ENCODE results near the gene NCAN.
A peak's percentile ranks its signal among the peaks of the same experiment; 100 is the strongest.

Gene NCAN

DNA sequence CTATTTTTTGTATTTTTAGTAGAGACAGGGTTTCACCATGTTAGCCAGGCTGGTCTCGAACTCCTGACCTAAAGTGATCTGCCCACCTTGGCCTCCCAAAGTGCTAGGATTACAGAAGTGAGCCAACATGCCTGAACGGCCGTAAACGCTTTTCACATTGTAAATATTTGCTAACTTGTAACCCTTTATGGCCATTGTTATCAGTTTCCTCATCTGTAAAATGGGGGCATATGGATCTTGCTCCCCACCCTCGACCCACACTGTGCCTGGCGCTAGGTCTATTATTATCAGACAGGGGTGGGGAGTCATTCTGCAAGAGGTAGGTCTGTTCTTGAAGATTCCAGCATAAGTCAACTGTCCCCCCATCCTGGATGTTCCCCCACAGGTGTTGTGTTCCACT is 11.9 kb downstream of the NCAN start:
- H3K4me3 Mint-ChIP-seq = no peak overlapping the region
- DNase-seq (no peak), ATAC-seq (replicated peaks) (no peak)
- H3K36me3 Mint-ChIP-seq = no peaks in the 10 kb centered on the region
- no peaks in the 10 kb centered on the region for H3K9me3 Mint-ChIP-seq
- peaks cover 4 to 14% of the 10 kb centered on the region in 2 donors for H3K4me1 Mint-ChIP-seq
- H3K27ac Mint-ChIP-seq = no peak overlapping the region
- H3K27me3 Mint-ChIP-seq = peaks cover 33 to 37% of the 10 kb centered on the region in 2 donors

DNA sequence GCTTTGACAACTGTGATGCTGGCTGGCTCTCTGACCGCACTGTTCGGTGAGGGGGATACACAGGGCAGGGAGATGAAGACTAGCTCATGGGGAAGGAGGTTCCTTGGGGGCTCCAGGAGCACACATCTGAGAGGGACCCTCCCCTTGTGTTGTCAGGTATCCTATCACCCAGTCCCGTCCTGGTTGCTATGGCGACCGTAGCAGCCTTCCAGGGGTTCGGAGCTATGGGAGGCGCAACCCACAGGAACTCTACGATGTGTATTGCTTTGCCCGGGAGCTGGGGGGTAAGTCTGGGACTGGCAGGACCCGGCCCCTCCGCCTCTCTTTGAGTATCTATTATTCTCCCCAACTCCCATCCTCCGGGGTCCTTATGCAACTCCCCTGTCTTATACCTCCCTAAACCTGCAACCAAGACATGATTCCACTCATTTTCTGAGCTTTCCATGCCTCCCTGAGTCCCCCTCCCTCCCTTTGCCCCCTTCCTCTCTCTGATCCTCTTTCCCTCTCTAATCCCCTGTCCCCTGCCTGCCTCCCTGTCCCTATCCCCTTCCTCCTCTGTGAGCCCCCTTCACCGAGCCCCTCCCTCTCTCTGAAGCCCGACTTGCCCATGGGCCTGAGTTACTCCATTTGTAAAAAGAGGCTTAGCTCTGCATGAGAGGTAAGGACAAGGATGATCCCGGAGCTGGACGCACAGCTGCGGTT is 12.5 kb downstream of the NCAN start:
- Mint-ChIP-seq H3K9me3 (no peaks in the 10 kb centered on the region), H3K27me3 (peaks cover 35 to 44% of the 10 kb centered on the region in 2 donors), H3K4me1 (peaks cover 4 to 14% of the 10 kb centered on the region in 2 donors), H3K27ac (no peak overlapping the region), H3K4me3 (peak overlapping the region; percentile 36 to 83), H3K36me3 (no peaks in the 10 kb centered on the region)
- ATAC-seq (replicated peaks) (peak in 1 of 2 donors; percentile 6), DNase-seq (no peak)

DNA sequence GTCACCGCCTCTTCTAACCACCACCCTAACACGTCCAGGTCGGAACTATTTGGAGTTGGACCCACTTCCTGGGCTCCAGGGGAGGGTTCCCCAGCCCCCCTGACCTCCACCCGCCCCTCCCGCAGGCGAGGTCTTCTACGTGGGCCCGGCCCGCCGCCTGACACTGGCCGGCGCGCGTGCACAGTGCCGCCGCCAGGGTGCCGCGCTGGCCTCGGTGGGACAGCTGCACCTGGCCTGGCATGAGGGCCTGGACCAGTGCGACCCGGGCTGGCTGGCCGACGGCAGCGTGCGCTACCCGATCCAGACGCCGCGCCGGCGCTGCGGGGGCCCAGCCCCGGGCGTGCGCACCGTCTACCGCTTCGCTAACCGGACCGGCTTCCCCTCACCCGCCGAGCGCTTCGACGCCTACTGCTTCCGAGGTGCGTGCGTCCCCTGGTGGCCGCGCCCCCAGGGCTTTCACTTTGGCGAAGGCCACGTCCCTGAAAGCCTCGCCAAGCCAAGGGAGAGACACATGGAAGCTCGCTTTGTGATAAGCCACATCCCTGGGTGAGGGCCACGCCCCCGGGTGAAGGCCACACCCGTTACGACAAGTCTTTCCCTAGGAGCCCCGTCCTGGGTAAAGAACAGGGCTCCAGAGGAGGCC is 13.2 kb downstream of the NCAN start:
- H3K4me3 Mint-ChIP-seq = peak overlapping the region; percentile 82 to 83
- peaks cover 4 to 14% of the 10 kb centered on the region in 2 donors for H3K4me1 Mint-ChIP-seq
- H3K27me3 Mint-ChIP-seq = peaks cover 35 to 46% of the 10 kb centered on the region in 2 donors
- ATAC-seq (replicated peaks) (peak; percentile 86 to 92), DNase-seq (peak; percentile 64)
- H3K9me3 Mint-ChIP-seq = no peaks in the 10 kb centered on the region
- H3K36me3 Mint-ChIP-seq = no peaks in the 10 kb centered on the region
- no peak overlapping the region for H3K27ac Mint-ChIP-seq

DNA sequence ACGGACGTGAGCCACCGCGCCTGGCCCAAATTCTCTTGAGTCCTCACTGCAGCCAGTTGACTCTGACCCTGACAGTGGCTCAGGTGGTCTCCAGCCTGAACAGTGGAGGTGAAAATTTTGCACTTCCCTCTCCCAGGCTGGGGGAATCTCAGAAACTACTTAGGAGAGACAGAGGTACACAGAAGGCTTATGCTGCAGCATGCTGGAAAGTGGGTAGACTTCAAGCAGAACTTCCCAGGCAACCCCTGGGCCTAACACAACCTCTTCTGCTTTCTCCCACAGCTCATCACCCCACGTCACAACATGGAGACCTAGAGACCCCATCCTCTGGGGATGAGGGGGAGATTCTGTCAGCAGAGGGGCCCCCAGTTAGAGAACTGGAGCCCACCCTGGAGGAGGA is 14.4 kb downstream of the NCAN start:
- Mint-ChIP-seq H3K36me3 (no peaks in the 10 kb centered on the region), H3K4me1 (peaks cover 4 to 14% of the 10 kb centered on the region in 2 donors), H3K27me3 (peaks cover 35 to 46% of the 10 kb centered on the region in 2 donors), H3K9me3 (no peaks in the 10 kb centered on the region), H3K27ac (no peak overlapping the region), H3K4me3 (no peak overlapping the region)
- no peak for ATAC-seq (replicated peaks)
- DNase-seq = no peak

DNA sequence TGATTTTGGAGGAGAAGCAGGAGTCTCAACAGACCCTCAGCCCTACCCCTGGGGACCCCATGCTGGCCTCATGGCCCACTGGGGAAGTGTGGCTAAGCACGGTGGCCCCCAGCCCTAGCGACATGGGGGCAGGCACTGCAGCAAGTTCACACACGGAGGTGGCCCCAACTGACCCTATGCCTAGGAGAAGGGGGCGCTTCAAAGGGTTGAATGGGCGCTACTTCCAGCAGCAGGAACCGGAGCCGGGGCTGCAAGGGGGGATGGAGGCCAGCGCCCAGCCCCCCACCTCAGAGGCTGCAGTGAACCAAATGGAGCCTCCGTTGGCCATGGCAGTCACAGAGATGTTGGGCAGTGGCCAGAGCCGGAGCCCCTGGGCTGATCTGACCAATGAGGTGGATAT is 14.9 kb downstream of the NCAN start:
- Mint-ChIP-seq H3K4me3 (no peak overlapping the region), H3K27me3 (peaks cover 36 to 46% of the 10 kb centered on the region in 2 donors), H3K9me3 (no peaks in the 10 kb centered on the region), H3K36me3 (no peaks in the 10 kb centered on the region), H3K4me1 (peaks cover 4 to 14% of the 10 kb centered on the region in 2 donors), H3K27ac (no peak overlapping the region)
- ATAC-seq (replicated peaks) (no peak), DNase-seq (no peak)

DNA sequence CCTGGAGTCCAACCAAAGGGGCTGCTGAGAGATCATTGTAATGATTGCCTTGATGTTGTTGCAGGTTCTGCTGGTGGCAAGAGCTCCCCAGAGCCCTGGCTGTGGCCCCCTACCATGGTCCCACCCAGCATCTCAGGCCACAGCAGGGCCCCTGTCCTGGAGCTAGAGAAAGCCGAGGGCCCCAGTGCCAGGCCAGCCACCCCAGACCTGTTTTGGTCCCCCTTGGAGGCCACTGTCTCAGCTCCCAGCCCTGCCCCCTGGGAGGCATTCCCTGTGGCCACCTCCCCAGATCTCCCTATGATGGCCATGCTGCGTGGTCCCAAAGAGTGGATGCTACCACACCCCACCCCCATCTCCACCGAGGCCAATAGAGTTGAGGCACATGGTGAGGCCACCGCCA is 15.5 kb downstream of the NCAN start:
- H3K36me3 Mint-ChIP-seq = no peaks in the 10 kb centered on the region
- DNase-seq (no peak), ATAC-seq (replicated peaks) (no peak)
- H3K27me3 Mint-ChIP-seq = peaks cover 40 to 46% of the 10 kb centered on the region in 2 donors
- no peaks in the 10 kb centered on the region for H3K9me3 Mint-ChIP-seq
- H3K27ac Mint-ChIP-seq = no peak overlapping the region
- no peak overlapping the region for H3K4me3 Mint-ChIP-seq
- H3K4me1 Mint-ChIP-seq = peaks cover 4 to 14% of the 10 kb centered on the region in 2 donors

DNA sequence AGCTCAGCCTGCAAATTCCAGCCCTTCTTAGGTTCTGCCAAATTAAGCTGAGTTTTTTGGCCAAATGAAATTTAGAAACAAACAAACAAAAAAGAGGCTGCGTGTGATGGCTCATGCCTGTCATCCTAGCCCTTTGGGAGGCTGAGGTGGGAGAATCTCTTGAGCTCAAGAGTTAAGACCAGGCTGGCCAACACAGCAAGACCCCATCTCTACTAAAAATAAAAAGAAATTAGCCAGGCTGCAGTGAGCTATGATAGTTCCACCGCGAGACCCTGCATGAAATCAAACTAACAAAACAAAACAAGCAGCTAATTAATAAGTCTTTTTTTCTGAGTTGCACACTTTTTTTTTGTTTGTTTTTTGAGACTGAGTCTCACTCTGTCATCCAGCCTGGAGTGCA is 17.9 kb downstream of the NCAN start:
- ATAC-seq (replicated peaks) (no peak), DNase-seq (no peak)
- no peak overlapping the region for H3K4me3 Mint-ChIP-seq
- H3K27me3 Mint-ChIP-seq = peaks cover 35 to 40% of the 10 kb centered on the region in 2 donors
- no peak overlapping the region for H3K27ac Mint-ChIP-seq
- peaks cover 4 to 9% of the 10 kb centered on the region in 2 donors for H3K4me1 Mint-ChIP-seq
- H3K9me3 Mint-ChIP-seq = peaks cover 4 to 6% of the 10 kb centered on the region in 2 donors
- H3K36me3 Mint-ChIP-seq = no peaks in the 10 kb centered on the region

DNA sequence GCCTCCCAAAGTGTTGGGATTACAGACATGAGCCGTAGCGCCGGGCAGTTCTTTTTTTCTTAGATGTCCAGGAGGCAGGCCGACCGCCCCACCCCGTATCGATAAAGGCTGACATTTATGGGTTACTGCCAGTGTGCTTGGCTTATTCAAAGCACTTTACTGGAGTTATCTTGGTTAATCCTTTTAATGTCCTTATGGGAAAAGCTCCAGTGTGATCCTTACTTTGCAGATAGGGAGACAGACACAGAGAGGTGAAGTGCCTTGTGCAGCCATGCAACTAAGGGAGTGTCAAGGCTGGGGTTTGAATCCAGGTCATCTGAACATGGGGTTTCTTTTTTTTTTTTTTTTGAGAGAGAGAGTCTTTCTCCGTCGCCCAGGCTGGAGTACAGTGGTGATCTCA is 19.2 kb downstream of the NCAN start:
- ATAC-seq (replicated peaks) (no peak), DNase-seq (no peak)
- H3K36me3 Mint-ChIP-seq = no peaks in the 10 kb centered on the region
- no peak overlapping the region for H3K27ac Mint-ChIP-seq
- no peak overlapping the region for H3K4me3 Mint-ChIP-seq
- H3K9me3 Mint-ChIP-seq = peaks cover 6 to 7% of the 10 kb centered on the region in 2 donors
- peaks cover 24 to 31% of the 10 kb centered on the region in 2 donors for H3K27me3 Mint-ChIP-seq
- no peaks in the 10 kb centered on the region for H3K4me1 Mint-ChIP-seq

DNA sequence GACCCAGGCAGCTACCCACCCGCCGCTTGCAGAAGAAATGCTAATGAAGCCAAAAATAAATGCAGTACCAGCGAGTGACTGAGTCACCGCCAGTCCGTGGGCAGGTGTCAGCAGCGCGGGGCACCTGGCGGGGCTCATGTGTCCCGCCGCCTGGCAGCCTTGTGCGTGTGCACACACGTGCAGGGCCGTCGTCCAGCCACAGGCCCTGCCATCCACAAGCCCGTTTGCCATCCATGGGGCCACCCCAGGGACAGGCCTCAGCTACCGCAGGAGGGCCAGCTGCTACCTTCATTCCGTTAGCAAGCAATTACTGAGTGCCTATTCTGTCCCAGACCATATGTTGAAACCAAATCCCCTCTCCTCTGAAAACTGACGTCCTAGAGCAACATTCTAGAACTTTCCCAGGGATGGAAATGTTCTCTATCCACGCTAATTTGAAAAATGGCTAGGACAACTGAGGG is 20.5 kb downstream of the NCAN start:
- H3K4me3 Mint-ChIP-seq = no peak overlapping the region
- peaks cover 15 to 21% of the 10 kb centered on the region in 2 donors for H3K27me3 Mint-ChIP-seq
- peaks cover 0 to 3% of the 10 kb centered on the region in 2 donors for H3K36me3 Mint-ChIP-seq
- H3K9me3 Mint-ChIP-seq = peaks cover 6 to 7% of the 10 kb centered on the region in 2 donors
- no peaks in the 10 kb centered on the region for H3K4me1 Mint-ChIP-seq
- no peak for DNase-seq
- no peak for ATAC-seq (replicated peaks)
- no peak overlapping the region for H3K27ac Mint-ChIP-seq

DNA sequence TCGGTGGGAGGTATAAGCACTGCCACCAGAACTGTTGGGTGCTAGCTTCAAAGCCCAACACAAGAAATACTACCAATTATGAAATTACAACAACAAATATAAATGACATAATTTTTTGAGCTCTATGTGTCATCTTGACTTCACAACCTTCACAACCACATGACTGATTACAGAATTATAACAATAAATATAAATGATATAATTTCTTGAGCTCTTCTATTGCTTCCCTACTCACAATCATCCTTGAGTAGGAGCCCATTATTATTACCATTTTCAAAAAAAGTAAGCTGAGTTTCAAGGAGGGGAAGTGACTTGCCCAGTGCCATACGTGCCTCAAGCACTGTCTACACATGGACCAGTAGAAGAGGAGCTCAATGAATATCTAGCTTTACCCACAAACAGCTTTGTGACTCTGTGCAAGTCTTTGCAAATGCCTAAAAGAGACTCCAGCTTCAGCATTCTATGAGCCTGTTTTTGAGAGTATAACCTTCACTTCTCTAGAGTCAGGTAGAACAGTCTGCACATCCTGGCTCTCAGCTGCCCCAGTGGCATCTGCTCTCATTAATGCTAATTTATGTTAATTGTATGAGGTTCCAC is 22.6 kb downstream of the NCAN start:
- Mint-ChIP-seq H3K27ac (no peak overlapping the region), H3K9me3 (peaks cover 6 to 7% of the 10 kb centered on the region in 2 donors), H3K27me3 (peaks cover 16% of the 10 kb centered on the region in 2 donors), H3K4me1 (no peaks in the 10 kb centered on the region), H3K36me3 (peaks cover 0 to 3% of the 10 kb centered on the region in 2 donors), H3K4me3 (no peak overlapping the region)
- ATAC-seq (replicated peaks) (no peak), DNase-seq (no peak)

DNA sequence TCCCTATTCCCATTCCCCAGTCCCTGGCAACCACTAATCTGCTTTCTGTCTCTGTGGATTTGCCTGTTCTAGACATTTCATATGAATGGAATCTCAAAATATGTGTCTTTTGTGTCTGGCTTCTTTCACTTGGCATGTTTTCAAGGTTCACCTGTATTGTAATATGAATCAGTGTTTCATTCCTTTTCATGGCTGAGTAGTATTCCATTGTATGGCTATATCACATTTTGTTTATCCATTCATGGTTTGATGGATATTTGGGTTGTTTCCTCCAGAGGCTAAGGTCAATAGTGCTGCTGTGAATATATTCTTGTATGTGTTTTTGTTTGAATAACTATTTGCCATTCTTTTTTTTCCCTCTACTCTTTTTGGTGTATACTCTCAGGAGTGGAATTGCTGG is 24.4 kb downstream of the NCAN start:
- ATAC-seq (replicated peaks) (no peak), DNase-seq (no peak)
- Mint-ChIP-seq H3K9me3 (peaks cover 6 to 7% of the 10 kb centered on the region in 2 donors), H3K27ac (no peak overlapping the region), H3K27me3 (peaks cover 23 to 27% of the 10 kb centered on the region in 2 donors), H3K36me3 (peaks cover 0 to 3% of the 10 kb centered on the region in 2 donors), H3K4me3 (no peak overlapping the region), H3K4me1 (no peaks in the 10 kb centered on the region)

DNA sequence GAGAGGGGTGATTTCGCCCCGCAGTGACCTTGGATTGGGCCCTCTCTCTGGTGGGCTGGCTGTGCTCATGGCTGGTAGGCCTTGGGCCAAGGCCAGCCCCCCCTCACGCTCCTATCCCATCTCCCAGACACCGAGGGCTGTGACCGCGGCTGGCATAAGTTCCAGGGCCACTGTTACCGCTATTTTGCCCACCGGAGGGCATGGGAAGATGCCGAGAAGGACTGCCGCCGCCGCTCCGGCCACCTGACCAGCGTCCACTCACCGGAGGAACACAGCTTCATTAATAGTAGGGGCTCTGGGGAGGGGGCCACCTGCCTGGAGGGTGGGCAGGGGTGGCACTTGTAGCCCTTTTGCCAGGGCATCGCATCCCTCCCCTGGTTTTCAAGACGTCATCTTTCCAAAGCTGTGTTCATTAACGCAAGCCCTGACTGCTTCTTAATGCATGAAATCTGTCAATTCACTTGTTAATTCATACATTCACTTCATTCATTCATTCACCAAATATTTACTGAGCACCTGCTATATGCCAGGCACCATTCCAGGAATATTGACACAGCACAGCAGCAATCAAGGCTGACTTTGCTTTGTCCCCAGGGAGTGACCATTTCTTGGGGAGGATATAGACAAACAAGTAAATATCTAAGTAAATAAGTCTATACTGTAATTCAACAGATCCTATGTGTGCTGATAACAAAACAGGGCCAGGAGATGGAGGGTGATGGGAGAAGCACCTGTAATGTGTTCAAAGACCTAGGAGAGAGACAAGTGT is 26.6 kb downstream of the NCAN start:
- Mint-ChIP-seq H3K27me3 (peaks cover 23 to 28% of the 10 kb centered on the region in 2 donors), H3K27ac (no peak overlapping the region), H3K36me3 (peaks cover 0 to 3% of the 10 kb centered on the region in 2 donors), H3K9me3 (peaks cover 4 to 7% of the 10 kb centered on the region in 2 donors), H3K4me3 (no peak overlapping the region), H3K4me1 (no peaks in the 10 kb centered on the region)
- DNase-seq = no peak
- ATAC-seq (replicated peaks) = no peak

DNA sequence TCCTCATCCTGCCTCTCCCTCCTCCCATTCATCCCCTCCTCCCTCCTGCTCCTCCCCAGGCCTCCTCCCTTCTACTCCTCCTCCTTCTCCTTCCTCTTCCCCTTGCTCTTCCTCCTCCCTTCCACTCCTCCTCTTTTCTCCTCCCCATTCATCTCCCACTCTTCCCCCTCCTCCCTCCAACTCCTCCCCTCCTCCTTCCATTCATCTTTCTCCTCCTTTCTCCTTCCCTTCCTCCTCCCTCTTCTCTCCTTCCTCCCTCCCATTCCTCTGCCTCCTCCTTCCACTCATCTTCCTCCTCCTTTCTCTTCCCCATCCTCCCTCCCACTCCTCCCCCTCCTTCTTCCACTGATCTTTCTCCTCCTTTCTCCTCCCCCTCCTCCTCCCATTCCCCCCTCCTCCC is 27.9 kb downstream of the NCAN start:
- Mint-ChIP-seq H3K4me1 (no peaks in the 10 kb centered on the region), H3K27ac (no peak overlapping the region), H3K4me3 (no peak overlapping the region), H3K36me3 (peaks cover 0 to 3% of the 10 kb centered on the region in 2 donors), H3K27me3 (peaks cover 26 to 35% of the 10 kb centered on the region in 2 donors), H3K9me3 (peaks cover 0 to 3% of the 10 kb centered on the region in 2 donors)
- DNase-seq = no peak
- no peak for ATAC-seq (replicated peaks)

DNA sequence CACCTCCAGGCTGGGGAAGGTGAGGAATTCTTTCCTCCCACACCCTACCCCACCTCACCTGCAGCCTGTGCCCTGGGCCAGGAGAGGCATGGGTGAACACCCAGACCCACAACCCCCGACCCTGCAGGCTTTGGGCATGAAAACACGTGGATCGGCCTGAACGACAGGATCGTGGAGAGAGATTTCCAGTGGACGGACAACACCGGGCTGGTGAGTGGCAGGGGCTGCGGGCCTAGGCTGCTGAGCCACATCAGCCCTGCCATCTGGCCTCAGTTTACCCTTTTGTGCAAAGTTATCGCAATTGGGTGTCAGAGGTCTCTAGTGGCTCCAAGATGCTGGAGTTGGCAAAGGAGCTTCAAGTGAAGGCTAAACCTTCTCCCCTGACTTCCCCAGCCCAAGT is 28.7 kb downstream of the NCAN start:
- DNase-seq = no peak

More for the DNA sequence above, 28.7 kb downstream of the NCAN start:
- no peak for ATAC-seq (replicated peaks)
- no peak overlapping the region for H3K27ac Mint-ChIP-seq
- peaks cover 29 to 38% of the 10 kb centered on the region in 2 donors for H3K27me3 Mint-ChIP-seq
- peaks cover 0 to 3% of the 10 kb centered on the region in 2 donors for H3K9me3 Mint-ChIP-seq
- H3K36me3 Mint-ChIP-seq = peaks cover 0 to 3% of the 10 kb centered on the region in 2 donors
- no peaks in the 10 kb centered on the region for H3K4me1 Mint-ChIP-seq
- no peak overlapping the region for H3K4me3 Mint-ChIP-seq
